Hepatocyte (in vitro differentiated cells): ENCODE data around the gene SNX32. TPM values are rescaled to one million over a fixed set of nuclear protein-coding genes. Genes with fewer than 3 reads are reported as not detected.

ENCODE experiments used
- DNase-seq: peaks from one replicate; pipeline ENCODE4 v3.0.0-alpha.2; 2016; ENCODE audit warnings: low spot score
- H2AFZ ChIP-seq: fragments of 200-600 bp; sonication (generic); 2 replicates; pipeline ENCODE4 v1.6.0; 2016; ENCODE audit warnings: antibody characterized with exemption, mild to moderate bottlenecking
- H3K27ac ChIP-seq: fragments of 200-600 bp; sonication (generic); 2 replicates; pipeline ENCODE4 v1.5.1; 2016; ENCODE audit warnings: mild to moderate bottlenecking
- H3K27me3 ChIP-seq: fragments of 200-600 bp; sonication (generic); 2 replicates; pipeline ENCODE4 v1.6.1; 2016
- H3K36me3 ChIP-seq: fragments of 200-600 bp; sonication (generic); replicated peaks from 2 replicates; pipeline ENCODE4 v1.5.1; 2016; ENCODE audit warnings: low read depth; ENCODE audit not compliant: insufficient read depth
- H3K4me1 ChIP-seq: fragments of 200-600 bp; sonication (generic); 2 replicates; pipeline ENCODE4 v1.5.1; 2016; ENCODE audit warnings: mild to moderate bottlenecking, moderate library complexity; ENCODE audit not compliant: insufficient read depth
- H3K4me2 ChIP-seq: fragments of 200-600 bp; sonication (generic); 2 replicates; pipeline ENCODE4 v1.6.0; 2016
- H3K4me3 ChIP-seq: fragments of 200-600 bp; sonication (generic); 2 replicates; pipeline ENCODE4 v1.5.1; 2016; ENCODE audit warnings: mild to moderate bottlenecking
- H3K79me2 ChIP-seq: fragments of 200-600 bp; sonication (generic); 2 replicates; pipeline ENCODE4 v1.6.0; 2017; ENCODE audit warnings: mild to moderate bottlenecking
- H3K9me2 ChIP-seq: fragments of 200-600 bp; sonication (generic); replicated peaks from 2 replicates; pipeline ENCODE4 v1.6.0; 2017; ENCODE audit warnings: mild to moderate bottlenecking; ENCODE audit not compliant: insufficient read depth
- H3K9me3 ChIP-seq: fragments of 200-600 bp; sonication (generic); 2 replicates; pipeline ENCODE4 v1.5.1; 2016; ENCODE audit warnings: low read depth, mild to moderate bottlenecking
- H4K20me1 ChIP-seq: fragments of 200-600 bp; sonication (generic); 2 replicates; pipeline ENCODE4 v1.6.0; 2016; ENCODE audit warnings: mild to moderate bottlenecking; ENCODE audit not compliant: insufficient read depth, poor library complexity, severe bottlenecking
- CTCF ChIP-seq: fragments of 200-600 bp; sonication (generic); IDR thresholded peaks from 2 replicates; pipeline ENCODE4 v1.5.1; 2016; ENCODE audit warnings: antibody characterized with exemption, mild to moderate bottlenecking; ENCODE audit not compliant: poor library complexity
- EZH2 ChIP-seq: fragments of 200-600 bp; sonication (generic); IDR thresholded peaks from 2 replicates; pipeline ENCODE4 v1.6.1; 2016; ENCODE audit warnings: antibody characterized with exemption, mild to moderate bottlenecking, borderline replicate concordance
- EZH2phosphoT487 ChIP-seq: fragments of 200-600 bp; sonication (generic); IDR thresholded peaks from one replicate; pipeline ENCODE4 v1.6.1; 2018; ENCODE audit warnings: antibody characterized with exemption, mild to moderate bottlenecking, low read depth, moderate library complexity; ENCODE audit not compliant: unreplicated experiment, severe bottlenecking
- WGBS: methylation state at CpG from one replicate; pipeline ENCODE4 v1.1.6; 2016; ENCODE audit warnings: low lambda C conversion rate; ENCODE audit errors: missing lambda C conversion rate; 5-methylcytosine and 5-hydroxymethylcytosine counted together
- polyA plus RNA-seq: library from polyadenylated mRNA; unstranded; fragments of >200 nt; fragmentation: Nextera tagmentation; extraction: Ambion mirVana; gene quantifications from 2 replicates; pipeline ENCODE4 v1.2.1, GENCODE V29; 2016
- total RNA-seq: library from RNA; depleted of rRNA; stranded (reverse); fragments of >200 nt; gene quantifications from 2 replicates; pipeline ENCODE4 v1.2.3, GENCODE V29; 2014

SNX32 gene
- total and polyA plus RNA-seq, 2 experiments from 2014 or later: 2.9 to 5.1 TPM

DNA sequence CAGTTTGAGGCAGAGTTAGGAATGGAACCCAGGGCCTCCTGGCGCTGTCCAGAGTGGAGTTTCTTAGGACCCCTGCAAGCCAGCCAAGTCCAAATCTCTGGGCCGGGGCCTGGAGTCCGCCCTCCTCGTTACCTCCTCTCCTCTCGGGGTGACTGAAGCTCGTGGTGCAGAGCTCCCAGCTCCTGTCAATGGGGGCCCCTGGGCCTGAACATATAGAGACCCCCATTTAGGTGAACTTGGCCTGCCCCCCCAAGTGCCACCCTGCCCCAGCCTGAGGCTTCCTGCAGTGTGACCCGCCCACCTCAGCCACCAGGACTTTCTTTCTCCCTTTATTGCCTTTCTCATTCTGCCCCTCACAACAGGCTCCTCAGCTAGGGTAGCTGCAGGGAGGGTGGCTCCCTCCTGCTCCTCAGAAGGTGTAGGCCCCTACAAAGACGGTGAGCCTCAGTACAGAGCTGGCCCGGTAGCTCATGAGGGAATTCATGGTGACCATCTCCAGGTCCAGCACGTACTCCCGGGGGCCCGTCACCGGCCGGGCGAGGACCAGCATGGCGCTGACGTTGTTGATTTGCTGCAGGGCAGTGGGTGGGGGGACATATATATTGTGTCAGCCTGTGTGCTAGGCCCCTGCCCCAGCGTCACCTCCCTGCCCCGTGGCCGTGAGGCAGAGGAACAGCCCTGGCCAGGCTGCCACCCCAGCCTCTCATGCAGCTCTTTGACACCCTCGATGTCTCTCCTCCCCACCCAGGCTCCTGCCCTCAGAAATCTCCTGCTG is 32.9 kb downstream of the SNX32 start:
- no peaks in the 10 kb centered on the region for H3K36me3 ChIP-seq
- H3K27ac ChIP-seq: no peak overlapping the region
- no peaks in the 10 kb centered on the region for H3K9me2 ChIP-seq
- H3K4me2 ChIP-seq: no peak overlapping the region
- no peaks in the 10 kb centered on the region for H4K20me1 ChIP-seq
- H3K4me1 ChIP-seq: peaks cover 2% of the 10 kb centered on the region
- DNase-seq: no peak
- no peak for TF ChIP-seq EZH2
- no peak for TF ChIP-seq CTCF
- TF ChIP-seq EZH2phosphoT487: no peak
- no peak overlapping the region for H3K4me3 ChIP-seq
- peaks cover 11% of the 10 kb centered on the region for H3K79me2 ChIP-seq
- no peaks in the 10 kb centered on the region for H3K9me3 ChIP-seq
- 93% methylated on average over 21 of the region's 21 CpGs for WGBS
- no peaks in the 10 kb centered on the region for H3K27me3 ChIP-seq
- no peak overlapping the region for H2AFZ ChIP-seq

DNA sequence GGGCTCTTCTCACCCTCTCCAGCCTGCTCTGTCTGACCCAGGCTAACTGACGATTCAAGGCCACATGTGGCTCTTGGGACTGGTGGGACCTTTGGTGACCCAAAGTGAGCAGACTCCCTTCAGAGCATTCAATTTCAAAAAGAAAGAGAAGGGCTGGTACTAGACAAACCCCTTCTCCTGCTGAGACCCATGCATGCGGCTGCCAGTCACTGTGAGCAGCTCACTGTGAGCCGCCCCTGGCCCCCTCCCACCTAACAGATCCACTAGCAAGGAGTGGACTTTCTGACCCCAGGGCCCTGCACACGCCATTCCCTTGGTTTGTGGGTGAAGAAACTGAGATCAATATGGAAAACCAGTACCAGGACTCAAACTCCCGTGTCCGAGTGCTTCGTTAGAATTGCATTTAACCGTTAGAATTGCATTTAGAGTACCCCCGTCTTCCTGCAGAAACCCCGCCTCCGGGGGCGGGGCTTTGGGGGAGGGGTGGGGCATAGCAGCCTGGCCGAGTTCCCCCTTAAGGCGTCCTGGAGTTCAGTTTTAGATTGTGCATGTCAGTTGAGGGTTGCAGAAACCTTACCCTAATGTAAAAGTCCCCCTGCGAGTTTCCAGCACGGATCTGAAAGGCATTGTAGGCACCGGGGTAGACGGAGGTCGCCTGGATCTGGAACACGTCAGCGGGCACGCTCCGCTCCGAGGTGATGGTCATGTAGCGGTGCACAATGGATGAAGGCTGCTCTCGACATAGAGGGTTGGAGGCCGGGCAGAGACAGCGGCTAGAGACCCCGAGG is 33.7 kb downstream of the SNX32 start:
- no peaks in the 10 kb centered on the region for H3K9me2 ChIP-seq
- DNase-seq: no peak
- no peak overlapping the region for H2AFZ ChIP-seq
- no peaks in the 10 kb centered on the region for H3K36me3 ChIP-seq
- no peaks in the 10 kb centered on the region for H3K27me3 ChIP-seq
- H3K79me2 ChIP-seq: peaks cover 4% of the 10 kb centered on the region
- no peaks in the 10 kb centered on the region for H4K20me1 ChIP-seq
- TF ChIP-seq CTCF: no peak
- no peak for TF ChIP-seq EZH2
- TF ChIP-seq EZH2phosphoT487: no peak
- H3K4me2 ChIP-seq: no peak overlapping the region
- H3K4me1 ChIP-seq: no peaks in the 10 kb centered on the region
- no peak overlapping the region for H3K27ac ChIP-seq
- no peak overlapping the region for H3K4me3 ChIP-seq
- WGBS: 56% methylated on average over 29 of the region's 29 CpGs
- no peaks in the 10 kb centered on the region for H3K9me3 ChIP-seq

- Histone ChIP-seq H3K4me3 (no peak overlapping the region), H3K27me3 (no peaks in the 10 kb centered on the region), H3K4me2 (no peak overlapping the region), H3K27ac (no peak overlapping the region), H4K20me1 (no peaks in the 10 kb centered on the region), H3K36me3 (no peaks in the 10 kb centered on the region), H3K4me1 (no peaks in the 10 kb centered on the region), H2AFZ (no peak overlapping the region), H3K9me3 (no peaks in the 10 kb centered on the region), H3K79me2 (no peaks in the 10 kb centered on the region), H3K9me2 (no peaks in the 10 kb centered on the region)
- no peak for DNase-seq
- TF ChIP-seq EZH2: no peak
- no peak for TF ChIP-seq EZH2phosphoT487
- TF ChIP-seq CTCF: no peak
- WGBS: 87% methylated on average over 19 of the region's 19 CpGs
Measured at GRCh38 chr11:65868076-65868667, 34.4 kb downstream of the SNX32 start.
